Neural cell (in vitro differentiated cells): Measurements from ENCODE around the gene ZNF692. TPM values are rescaled to one million over a fixed set of nuclear protein-coding genes. Genes with fewer than 3 reads are reported as not detected.

Experiments
- H2AFZ ChIP-seq: fragments of 200-600, 300-800 bp; sonication (generic), shearing (Covaris generic); 2 replicates; pipeline ENCODE4 v1.6.0; 2014; ENCODE audit warnings: low read depth, mild to moderate bottlenecking, antibody characterized with exemption, low read length, moderate library complexity
- H3F3A ChIP-seq: fragments of 200-600 bp; shearing (Covaris generic); 2 replicates; pipeline ENCODE4 v1.6.1; 2016; ENCODE audit warnings: mild to moderate bottlenecking, moderate library complexity, mixed read lengths, antibody characterized with exemption, low read length; ENCODE audit not compliant: insufficient read depth, poor library complexity, severe bottlenecking
- H3K27ac ChIP-seq: fragments of 200-600, 300-800 bp; sonication (generic), shearing (Covaris generic); 2 replicates; pipeline ENCODE4 v1.5.1; 2014; ENCODE audit warnings: mild to moderate bottlenecking, low read length, moderate library complexity
- H3K27me3 ChIP-seq: fragments of 300-800, 200-600 bp; sonication (generic), shearing (Covaris generic); 2 replicates; pipeline ENCODE4 v1.6.0; 2014; ENCODE audit warnings: mild to moderate bottlenecking, low read depth, low read length, moderate library complexity; ENCODE audit not compliant: insufficient read depth
- H3K36me3 ChIP-seq: fragments of 300-800, 200-600 bp; sonication (generic), shearing (Covaris generic); 2 replicates; pipeline ENCODE4 v1.5.1; 2014; ENCODE audit warnings: mild to moderate bottlenecking, antibody characterized with exemption, low read length, moderate library complexity; ENCODE audit not compliant: insufficient read depth
- H3K4me2 ChIP-seq: fragments of 300-800, 200-600 bp; sonication (generic), shearing (Covaris generic); 2 replicates; pipeline ENCODE4 v1.6.0; 2014; ENCODE audit warnings: mild to moderate bottlenecking, low read length
- H3K4me3 ChIP-seq: fragments of 300-800, 200-600 bp; sonication (generic), shearing (Covaris generic); 2 replicates; pipeline ENCODE4 v1.5.1; 2014; ENCODE audit warnings: mild to moderate bottlenecking, low read length, moderate library complexity
- H3K79me2 ChIP-seq: fragments of 200-600 bp; shearing (Covaris generic); replicated peaks from 2 replicates; pipeline ENCODE4 v1.6.0; 2014; ENCODE audit warnings: mild to moderate bottlenecking, low read length, moderate library complexity; ENCODE audit not compliant: insufficient read depth
- H3K9ac ChIP-seq: fragments of 300-800, 200-600 bp; sonication (generic), shearing (Covaris generic); 2 replicates; pipeline ENCODE4 v1.6.1; 2016; ENCODE audit warnings: mild to moderate bottlenecking, low read length, mixed read lengths
- H3K9me2 ChIP-seq: fragments of 200-600 bp; shearing (Covaris generic); 2 replicates; pipeline ENCODE4 v1.6.1; 2016; ENCODE audit warnings: mild to moderate bottlenecking, low read length, mixed read lengths; ENCODE audit not compliant: insufficient read depth
- H3K9me3 ChIP-seq: fragments of 200-600, 300-800 bp; sonication (generic), shearing (Covaris generic); 2 replicates; pipeline ENCODE4 v1.6.1; 2016; ENCODE audit warnings: mild to moderate bottlenecking, mixed run types, low read length, moderate library complexity, mixed read lengths
- H4K20me1 ChIP-seq: fragments of 200-600 bp; shearing (Covaris generic); 2 replicates; pipeline ENCODE4 v1.6.1; 2016; ENCODE audit warnings: mild to moderate bottlenecking, mixed run types; ENCODE audit not compliant: insufficient read depth
- EP300 ChIP-seq: fragments of 450-650 bp; conservative IDR thresholded peaks from 2 replicates; pipeline ENCODE4 v1.6.1; 2014; ENCODE audit warnings: antibody characterized with exemption, mild to moderate bottlenecking, moderate library complexity; ENCODE audit not compliant: poor library complexity, severe bottlenecking
- EZH2 ChIP-seq: fragments of 200-600, 300-800 bp; shearing (Covaris generic), sonication (generic); IDR thresholded peaks from 2 replicates; pipeline ENCODE4 v1.6.1; 2014; ENCODE audit warnings: antibody characterized with exemption, low read length, borderline replicate concordance, mild to moderate bottlenecking; ENCODE audit not compliant: insufficient read depth, poor library complexity, severe bottlenecking
- MXI1 ChIP-seq: fragments of 450-650 bp; conservative IDR thresholded peaks from 2 replicates; pipeline ENCODE4 v1.6.1; 2014; ENCODE audit warnings: antibody characterized with exemption, mild to moderate bottlenecking; ENCODE audit not compliant: poor library complexity, severe bottlenecking
- POLR2AphosphoS5 ChIP-seq: IDR thresholded peaks from 2 replicates; pipeline ENCODE4 v1.6.1; 2012
- RAD21 ChIP-seq: fragments of 450-650 bp; conservative IDR thresholded peaks from 2 replicates; pipeline ENCODE4 v1.6.1; 2014; ENCODE audit warnings: antibody characterized with exemption, mild to moderate bottlenecking, moderate library complexity
- SMC3 ChIP-seq: fragments of 450-650 bp; conservative IDR thresholded peaks from 2 replicates; pipeline ENCODE4 v1.6.1; 2014; ENCODE audit warnings: antibody characterized with exemption, mild to moderate bottlenecking, moderate library complexity; ENCODE audit not compliant: poor library complexity
- TAF1 ChIP-seq: IDR thresholded peaks from 2 replicates; pipeline ENCODE4 v1.6.1; 2012; ENCODE audit warnings: low read depth
- polyA plus RNA-seq: library from polyadenylated mRNA; depleted of rRNA; stranded (reverse); fragments of >200 nt; gene quantifications from 2 replicates; pipeline ENCODE4 v1.2.3, GENCODE V29; 2014
- TF ChIP-seq, protein P1 (sequence below): IDR thresholded peaks from 2 replicates; pipeline ENCODE4 v1.6.1; 2012; ENCODE audit warnings: borderline replicate concordance
- TF ChIP-seq, protein P2 (sequence below): fragments of 450-650 bp; IDR thresholded peaks from 2 replicates; pipeline ENCODE4 v1.5.1; 2014; ENCODE audit warnings: antibody characterized with exemption, mild to moderate bottlenecking, moderate library complexity; ENCODE audit not compliant: poor library complexity, severe bottlenecking

ZNF692 gene
- polyA plus RNA-seq, 1 donor from 2014 or later = 183 TPM

DNA sequence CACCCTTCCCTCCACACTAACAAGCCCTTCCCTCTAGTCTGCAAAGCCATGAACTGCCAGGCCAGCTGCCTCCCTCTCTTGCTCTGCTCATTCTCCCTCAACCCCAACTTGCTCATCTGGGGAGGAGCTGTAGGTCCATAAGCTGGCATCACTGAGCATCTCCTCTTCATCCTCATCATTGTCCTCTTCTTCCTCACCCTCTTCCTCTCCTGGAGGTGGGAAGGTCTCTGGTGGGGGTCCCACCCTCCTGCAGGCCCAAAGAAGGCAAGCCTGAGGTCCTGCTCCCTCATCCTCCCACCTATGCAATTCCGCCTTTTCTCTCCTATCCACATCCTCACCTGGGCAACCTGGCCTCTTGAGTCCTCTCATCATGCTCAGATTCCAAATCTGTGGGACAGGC, 2.7 kb downstream of the ZNF692 start:
- no peak overlapping the region for H2AFZ ChIP-seq
- H3K4me3 ChIP-seq = no peak overlapping the region
- TF ChIP-seq TAF1 (no peak), MXI1 (no peak), SMC3 (no peak), EP300 (no peak), RAD21 (no peak), EZH2 (no peak), POLR2AphosphoS5 (no peak)
- TF ChIP-seq, protein P1, sequence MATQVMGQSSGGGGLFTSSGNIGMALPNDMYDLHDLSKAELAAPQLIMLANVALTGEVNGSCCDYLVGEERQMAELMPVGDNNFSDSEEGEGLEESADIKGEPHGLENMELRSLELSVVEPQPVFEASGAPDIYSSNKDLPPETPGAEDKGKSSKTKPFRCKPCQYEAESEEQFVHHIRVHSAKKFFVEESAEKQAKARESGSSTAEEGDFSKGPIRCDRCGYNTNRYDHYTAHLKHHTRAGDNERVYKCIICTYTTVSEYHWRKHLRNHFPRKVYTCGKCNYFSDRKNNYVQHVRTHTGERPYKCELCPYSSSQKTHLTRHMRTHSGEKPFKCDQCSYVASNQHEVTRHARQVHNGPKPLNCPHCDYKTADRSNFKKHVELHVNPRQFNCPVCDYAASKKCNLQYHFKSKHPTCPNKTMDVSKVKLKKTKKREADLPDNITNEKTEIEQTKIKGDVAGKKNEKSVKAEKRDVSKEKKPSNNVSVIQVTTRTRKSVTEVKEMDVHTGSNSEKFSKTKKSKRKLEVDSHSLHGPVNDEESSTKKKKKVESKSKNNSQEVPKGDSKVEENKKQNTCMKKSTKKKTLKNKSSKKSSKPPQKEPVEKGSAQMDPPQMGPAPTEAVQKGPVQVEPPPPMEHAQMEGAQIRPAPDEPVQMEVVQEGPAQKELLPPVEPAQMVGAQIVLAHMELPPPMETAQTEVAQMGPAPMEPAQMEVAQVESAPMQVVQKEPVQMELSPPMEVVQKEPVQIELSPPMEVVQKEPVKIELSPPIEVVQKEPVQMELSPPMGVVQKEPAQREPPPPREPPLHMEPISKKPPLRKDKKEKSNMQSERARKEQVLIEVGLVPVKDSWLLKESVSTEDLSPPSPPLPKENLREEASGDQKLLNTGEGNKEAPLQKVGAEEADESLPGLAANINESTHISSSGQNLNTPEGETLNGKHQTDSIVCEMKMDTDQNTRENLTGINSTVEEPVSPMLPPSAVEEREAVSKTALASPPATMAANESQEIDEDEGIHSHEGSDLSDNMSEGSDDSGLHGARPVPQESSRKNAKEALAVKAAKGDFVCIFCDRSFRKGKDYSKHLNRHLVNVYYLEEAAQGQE = no peak
- TF ChIP-seq, protein P2, sequence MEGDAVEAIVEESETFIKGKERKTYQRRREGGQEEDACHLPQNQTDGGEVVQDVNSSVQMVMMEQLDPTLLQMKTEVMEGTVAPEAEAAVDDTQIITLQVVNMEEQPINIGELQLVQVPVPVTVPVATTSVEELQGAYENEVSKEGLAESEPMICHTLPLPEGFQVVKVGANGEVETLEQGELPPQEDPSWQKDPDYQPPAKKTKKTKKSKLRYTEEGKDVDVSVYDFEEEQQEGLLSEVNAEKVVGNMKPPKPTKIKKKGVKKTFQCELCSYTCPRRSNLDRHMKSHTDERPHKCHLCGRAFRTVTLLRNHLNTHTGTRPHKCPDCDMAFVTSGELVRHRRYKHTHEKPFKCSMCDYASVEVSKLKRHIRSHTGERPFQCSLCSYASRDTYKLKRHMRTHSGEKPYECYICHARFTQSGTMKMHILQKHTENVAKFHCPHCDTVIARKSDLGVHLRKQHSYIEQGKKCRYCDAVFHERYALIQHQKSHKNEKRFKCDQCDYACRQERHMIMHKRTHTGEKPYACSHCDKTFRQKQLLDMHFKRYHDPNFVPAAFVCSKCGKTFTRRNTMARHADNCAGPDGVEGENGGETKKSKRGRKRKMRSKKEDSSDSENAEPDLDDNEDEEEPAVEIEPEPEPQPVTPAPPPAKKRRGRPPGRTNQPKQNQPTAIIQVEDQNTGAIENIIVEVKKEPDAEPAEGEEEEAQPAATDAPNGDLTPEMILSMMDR = no peak
- H4K20me1 ChIP-seq = no peaks in the 10 kb centered on the region
- no peak overlapping the region for H3K4me2 ChIP-seq
- H3K36me3 ChIP-seq = no peaks in the 10 kb centered on the region
- H3K9me3 ChIP-seq = no peaks in the 10 kb centered on the region
- no peak overlapping the region for H3K27ac ChIP-seq
- no peak overlapping the region for H3K9ac ChIP-seq
- no peaks in the 10 kb centered on the region for H3K79me2 ChIP-seq
- H3K9me2 ChIP-seq = no peaks in the 10 kb centered on the region
- no peaks in the 10 kb centered on the region for H3K27me3 ChIP-seq
- no peaks in the 10 kb centered on the region for H3F3A ChIP-seq

DNA sequence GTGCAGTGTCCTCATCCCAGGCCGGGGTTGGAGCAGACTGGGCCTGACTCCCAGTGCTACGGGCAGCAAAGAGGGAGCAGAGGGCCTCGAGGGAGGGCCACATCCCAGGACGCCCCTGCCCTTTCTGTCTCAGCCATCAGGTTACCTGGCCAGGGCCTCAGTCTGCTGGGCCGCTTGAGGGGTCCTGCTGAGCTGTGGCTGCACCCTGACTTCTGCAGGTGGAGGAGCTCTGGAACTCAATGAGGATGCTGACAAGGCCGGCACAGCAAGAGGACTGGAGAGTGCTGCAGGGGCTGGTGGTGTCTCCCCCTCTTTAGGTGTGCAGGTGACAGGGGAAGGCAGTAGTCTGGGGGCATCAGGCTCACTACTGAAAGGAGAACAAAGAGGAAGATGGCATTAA, 3.3 kb downstream of the ZNF692 start:
- Histone ChIP-seq H3F3A (no peaks in the 10 kb centered on the region), H3K36me3 (no peaks in the 10 kb centered on the region), H3K4me2 (no peak overlapping the region), H3K4me3 (no peak overlapping the region), H3K9me2 (no peaks in the 10 kb centered on the region), H3K27ac (no peak overlapping the region), H3K9ac (no peak overlapping the region), H3K27me3 (no peaks in the 10 kb centered on the region), H2AFZ (no peak overlapping the region), H3K79me2 (no peaks in the 10 kb centered on the region), H3K9me3 (no peaks in the 10 kb centered on the region), H4K20me1 (no peaks in the 10 kb centered on the region)
- TF ChIP-seq MXI1 (no peak), RAD21 (no peak)

DNA sequence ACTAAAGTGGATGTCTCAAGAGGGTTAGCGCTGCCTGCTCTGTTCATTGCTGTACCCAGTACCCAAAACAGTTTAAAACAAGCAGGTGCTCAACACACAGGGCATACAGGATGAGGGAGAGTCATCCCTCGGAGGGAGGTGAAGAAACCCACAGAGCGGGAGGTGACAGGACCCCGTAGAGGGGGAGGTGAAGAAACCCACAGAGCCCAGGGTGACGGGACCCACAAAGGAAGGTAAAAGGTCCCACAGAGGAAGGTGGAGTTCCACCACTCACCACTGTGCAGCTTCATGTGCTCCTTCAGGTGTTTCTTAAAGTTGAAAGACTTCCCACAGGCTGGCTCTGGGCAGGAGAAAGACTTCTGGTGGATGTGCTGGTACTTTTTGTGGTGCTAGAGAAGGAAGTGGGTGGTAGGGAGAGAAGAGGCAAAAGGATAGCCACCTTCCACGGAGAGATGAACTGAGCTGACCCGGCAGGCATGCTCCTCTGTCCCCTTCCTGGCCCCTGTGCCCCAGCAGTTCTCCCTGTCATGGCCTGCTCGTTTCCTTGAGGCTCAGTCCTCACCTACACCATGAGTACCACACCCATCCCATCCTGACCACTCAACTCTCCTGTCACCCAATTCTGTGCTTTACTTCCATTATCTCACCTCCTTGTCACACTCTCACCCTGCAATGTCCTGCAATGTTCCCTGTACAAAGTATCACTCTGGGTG, 5.1 kb downstream of the ZNF692 start:
- Histone ChIP-seq H3K9ac (no peak overlapping the region), H4K20me1 (no peaks in the 10 kb centered on the region), H2AFZ (no peak overlapping the region), H3K9me2 (no peaks in the 10 kb centered on the region), H3F3A (no peaks in the 10 kb centered on the region), H3K27ac (no peak overlapping the region), H3K4me3 (no peak overlapping the region), H3K9me3 (no peaks in the 10 kb centered on the region), H3K27me3 (no peaks in the 10 kb centered on the region), H3K79me2 (no peaks in the 10 kb centered on the region), H3K36me3 (no peaks in the 10 kb centered on the region), H3K4me2 (no peak overlapping the region)
- TF ChIP-seq EP300 (no peak), EZH2 (no peak), RAD21 (no peak), TAF1 (no peak), POLR2AphosphoS5 (no peak), SMC3 (no peak), MXI1 (no peak)
- TF ChIP-seq, protein P2 = no peak
- TF ChIP-seq, protein P1 = no peak
